GM21367 (cell line): ENCODE data around the gene UBXN6.
A peak's percentile ranks its signal among the peaks of the same experiment; 100 is the strongest.

Experiments used
- ATAC-seq: cut with Tn5 transposase; IDR thresholded peaks from one replicate; pipeline ENCODE4 v1.9.1; 2021; ENCODE audit not compliant: unreplicated experiment

Gene UBXN6

DNA sequence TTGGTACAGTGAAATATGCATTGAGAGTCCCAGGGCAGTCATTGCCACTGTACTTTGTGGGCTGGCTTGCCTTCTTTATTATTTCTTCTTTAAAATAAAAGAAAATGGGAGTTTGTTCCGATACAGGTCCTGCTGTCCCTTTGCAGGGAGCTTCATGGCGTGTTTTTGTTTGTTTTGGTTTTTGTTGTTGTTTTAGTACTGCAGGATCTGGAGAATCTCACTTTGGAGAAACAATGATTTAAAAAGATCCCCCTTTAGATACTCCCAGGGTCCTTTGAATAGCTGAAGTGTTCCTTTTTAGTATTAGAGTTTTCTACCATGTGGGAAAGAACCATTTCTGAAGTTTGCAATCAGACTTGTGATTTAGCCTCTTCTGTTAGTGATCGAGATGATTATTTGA is 44.0 kb downstream of the UBXN6 start:
- ATAC-seq = no peak

DNA sequence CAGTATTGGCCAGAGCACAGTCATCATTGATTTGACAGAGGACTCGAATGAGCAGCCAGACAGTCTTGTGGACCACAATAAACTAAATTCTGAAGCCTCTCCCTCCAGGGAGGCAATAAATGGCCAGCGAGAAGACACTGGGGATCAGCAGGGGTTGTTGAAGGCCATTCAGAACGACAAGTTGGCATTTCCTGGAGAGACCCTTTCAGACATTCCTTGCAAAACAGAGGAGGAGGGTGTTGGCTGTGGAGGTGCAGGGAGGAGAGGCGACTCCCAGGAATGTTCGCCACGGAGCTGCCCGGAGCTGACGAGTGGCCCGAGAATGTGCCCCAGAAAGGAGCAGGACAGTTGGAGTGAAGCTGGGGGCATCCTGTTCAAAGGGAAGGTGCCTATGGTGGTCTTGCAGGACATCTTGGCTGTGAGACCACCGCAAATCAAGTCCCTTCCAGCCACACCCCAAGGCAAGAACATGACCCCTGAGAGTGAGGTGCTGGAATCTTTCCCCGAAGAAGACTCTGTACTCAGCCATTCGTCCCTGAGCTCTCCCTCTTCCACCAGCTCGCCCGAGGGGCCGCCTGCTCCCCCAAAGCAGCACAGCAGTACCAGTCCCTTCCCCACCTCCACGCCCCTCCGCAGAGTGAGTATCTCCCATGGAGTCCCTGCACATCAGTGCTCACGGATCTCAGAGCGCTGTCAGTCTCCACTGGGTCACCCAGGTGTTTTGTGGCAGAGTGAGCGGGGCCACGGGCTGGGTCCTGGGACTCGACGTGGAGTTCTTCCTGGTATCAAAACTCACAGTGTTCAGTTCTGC is 48.3 kb downstream of the UBXN6 start:
- no peak for ATAC-seq

DNA sequence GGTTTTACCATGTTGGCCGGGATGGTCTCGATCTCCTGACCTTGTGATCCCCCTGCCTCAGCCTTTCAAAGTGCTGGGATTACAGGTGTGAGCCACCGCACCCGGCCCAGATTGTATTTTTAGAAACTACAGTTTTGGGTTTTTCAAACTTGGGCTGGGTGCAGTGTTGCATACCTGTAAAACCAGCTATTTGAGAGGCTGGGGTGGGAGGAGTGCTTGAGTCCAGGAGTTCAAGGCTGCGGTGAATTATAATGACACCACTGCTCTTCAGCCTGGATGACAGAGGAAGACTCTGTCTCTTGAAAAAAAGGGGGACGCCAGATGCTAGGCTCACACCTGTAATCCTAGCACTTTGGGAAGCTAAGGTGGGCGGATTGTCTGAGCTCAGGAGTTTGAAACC is 51.0 kb downstream of the UBXN6 start:
- no peak for ATAC-seq

DNA sequence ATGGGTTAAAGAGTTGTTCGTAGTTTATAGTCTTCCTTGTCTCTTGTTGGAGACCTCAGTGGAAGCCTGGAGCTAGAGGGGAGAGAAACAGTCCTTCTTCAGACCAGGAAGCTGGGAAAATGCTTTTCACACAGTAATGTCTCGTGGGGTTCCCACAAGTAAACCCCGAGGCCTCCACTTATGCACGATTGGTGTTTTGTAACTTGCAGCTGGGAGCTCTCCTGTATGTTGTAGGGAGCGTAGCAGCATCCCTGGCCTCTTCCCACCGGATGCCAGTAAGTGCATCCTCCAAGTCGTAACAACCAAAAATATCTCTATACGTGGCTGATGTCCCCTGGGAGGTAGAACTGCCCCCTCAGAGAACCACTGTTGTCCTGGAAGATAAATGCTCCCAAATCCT is 51.6 kb downstream of the UBXN6 start:
- ATAC-seq = no peak

DNA sequence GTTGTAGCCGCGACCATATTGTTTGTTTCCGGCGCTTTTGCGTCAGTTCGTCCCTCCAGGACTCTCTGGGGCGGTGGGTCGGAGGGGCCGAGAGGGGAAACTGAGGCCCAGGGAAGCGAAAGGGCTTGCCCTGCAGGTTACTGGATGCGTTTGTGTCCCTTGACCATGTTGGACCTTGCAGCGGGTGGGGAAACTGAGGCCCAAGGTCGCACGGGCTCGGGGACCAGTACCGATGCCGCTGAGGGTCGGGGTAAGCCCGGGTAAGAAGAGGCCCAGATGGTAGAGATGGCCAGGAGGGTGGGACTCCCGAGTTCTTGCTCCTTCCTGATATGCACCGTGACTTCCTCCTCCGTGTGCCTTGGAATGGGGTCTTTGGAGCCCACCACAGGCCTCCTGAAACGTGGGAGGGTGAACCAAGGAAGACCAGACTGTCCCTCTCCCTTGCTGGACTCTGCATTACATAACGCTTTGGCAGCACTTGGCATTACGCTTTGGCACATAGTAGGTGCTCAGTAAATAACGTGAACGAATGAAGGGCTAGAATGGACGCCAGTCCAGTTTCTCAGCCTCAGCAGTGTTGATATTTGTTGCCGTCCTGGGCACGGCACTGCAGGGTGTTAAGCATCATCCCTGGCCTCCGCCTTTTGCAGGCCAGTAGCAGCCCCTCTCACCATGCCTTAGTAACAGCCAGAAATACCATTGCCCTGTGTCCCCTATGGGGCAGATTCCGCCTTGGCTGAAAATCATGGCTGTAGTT is 54.4 kb downstream of the UBXN6 start:
- no peak for ATAC-seq

DNA sequence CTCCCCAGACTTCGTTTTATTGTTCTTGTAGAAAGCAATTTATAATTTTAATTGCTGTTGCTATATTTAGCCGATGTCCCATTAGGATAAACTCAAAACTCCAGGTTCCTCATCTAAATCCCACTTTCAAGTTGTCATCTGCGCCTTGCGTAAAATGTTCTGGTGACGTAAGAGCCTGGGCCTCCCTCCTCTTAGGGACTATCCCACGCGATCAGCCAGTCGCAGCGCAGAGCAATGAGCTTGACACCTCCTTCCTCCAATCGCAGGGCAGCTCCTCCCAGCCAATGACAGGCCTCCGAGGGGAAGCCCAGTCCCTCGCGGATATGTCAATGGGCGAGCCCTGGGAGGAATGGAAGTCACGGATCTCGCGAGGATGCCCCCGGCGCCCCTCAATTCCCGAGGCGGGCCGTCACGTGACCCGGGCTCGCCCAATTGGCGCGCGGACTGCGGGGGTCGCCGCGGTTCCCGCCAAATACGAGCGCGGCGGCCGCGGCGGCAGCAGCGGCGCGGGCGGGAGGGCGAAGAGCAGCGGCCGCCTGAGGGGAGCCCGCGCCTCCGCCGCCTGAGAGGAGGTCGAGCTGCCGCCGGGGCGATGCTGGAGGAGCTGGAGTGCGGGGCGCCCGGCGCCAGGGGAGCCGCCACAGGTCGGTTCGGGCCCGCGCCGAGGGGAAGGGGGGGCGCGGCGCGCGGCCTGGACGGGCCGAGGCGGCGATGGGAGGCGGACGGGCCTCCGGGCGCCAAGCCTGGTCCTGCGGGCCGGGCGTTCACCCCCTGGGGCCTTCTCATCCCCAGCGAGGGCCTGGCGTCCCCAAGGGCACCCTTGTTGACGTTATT is 55.2 kb downstream of the UBXN6 start, which contains the start of gene CHAF1A:
TSS of gene CHAF1A (plus strand) at position 470 of the 834 bp plus-strand sequence. CDS start at position 593, 123 bp downstream.
- ATAC-seq = peak; percentile 69

DNA sequence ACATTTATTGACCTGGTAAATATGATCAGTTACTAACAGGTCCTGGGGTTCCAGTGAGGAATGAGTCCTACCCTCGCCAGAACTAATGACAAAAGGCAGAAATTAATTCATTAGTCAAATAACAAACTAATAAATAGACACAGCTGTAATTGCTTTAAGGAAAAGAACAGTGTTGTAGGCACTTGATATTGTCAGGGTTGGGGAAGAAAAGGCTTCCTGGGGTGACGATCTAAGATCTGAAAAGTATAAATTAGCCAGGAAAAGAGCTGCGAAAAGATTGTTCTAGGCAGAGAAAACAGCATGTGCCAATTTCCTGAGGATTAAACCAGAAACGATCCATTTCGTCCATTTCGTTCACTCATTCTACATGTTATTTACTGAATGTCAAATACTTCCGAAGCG is 55.8 kb downstream of the UBXN6 start:
- ATAC-seq = no peak

DNA sequence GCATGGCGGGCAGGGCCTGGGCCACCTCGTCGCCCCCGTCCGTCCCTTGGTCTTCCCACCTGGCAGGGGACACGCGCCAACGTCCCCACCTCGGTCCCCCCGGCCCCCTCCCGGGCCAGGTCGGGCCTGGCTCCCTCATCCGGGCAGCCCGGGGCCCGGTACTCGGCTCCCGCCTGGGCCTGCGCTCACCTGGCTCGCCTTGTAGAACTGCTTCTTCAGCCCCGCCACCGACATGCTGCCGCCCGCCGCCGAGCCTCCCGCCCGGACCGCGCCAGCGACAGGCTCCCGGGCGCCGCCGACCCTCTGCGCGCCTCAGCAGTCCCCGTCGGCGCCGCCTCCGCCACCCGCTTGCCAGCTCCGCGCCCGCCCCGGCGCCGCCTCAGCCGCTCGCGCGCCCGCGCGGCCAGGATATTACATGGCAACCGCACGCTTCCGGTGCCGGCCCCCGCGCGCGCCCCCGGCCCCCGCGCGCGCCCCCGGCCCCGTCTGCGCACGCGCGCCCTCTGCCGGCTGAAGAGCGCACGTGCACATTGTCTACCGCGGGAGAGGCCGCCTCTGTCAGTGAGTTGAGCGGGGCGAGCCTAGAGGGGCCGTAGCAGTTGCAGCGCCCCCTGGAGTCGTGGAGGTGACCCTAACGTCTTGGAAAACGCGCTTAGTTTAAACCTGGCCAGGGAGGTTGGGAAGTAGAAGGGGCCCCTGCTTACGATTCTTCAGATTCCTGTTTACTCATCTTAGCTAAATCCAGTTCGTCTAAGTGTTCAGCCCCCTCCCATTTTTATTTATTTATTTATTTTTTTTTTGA is 57.3 kb downstream of the UBXN6 start, which contains the start of gene SH3GL1:
TSS of gene SH3GL1 (minus strand) at position 413 of the 802 bp plus-strand sequence. CDS start at position 234, 179 bp downstream.
- peak; percentile 51 for ATAC-seq

DNA sequence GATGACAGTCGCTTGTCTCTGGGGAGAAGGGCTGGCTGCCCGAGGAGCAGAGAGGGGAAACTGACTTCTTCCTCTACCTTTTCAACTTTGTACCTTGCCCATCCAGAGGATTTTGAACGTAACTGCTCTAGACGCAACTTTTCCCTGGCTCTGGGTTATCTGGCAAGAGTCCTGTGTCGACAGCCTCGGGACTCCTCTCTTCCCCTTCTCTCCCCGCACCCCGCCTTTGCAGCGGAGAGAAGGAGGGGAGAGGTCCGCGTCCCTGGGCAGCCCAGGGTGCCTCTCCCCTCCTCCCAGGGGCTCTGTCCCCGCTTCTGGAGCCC is 57.8 kb downstream of the UBXN6 start:
- peak; percentile 4 for ATAC-seq

DNA sequence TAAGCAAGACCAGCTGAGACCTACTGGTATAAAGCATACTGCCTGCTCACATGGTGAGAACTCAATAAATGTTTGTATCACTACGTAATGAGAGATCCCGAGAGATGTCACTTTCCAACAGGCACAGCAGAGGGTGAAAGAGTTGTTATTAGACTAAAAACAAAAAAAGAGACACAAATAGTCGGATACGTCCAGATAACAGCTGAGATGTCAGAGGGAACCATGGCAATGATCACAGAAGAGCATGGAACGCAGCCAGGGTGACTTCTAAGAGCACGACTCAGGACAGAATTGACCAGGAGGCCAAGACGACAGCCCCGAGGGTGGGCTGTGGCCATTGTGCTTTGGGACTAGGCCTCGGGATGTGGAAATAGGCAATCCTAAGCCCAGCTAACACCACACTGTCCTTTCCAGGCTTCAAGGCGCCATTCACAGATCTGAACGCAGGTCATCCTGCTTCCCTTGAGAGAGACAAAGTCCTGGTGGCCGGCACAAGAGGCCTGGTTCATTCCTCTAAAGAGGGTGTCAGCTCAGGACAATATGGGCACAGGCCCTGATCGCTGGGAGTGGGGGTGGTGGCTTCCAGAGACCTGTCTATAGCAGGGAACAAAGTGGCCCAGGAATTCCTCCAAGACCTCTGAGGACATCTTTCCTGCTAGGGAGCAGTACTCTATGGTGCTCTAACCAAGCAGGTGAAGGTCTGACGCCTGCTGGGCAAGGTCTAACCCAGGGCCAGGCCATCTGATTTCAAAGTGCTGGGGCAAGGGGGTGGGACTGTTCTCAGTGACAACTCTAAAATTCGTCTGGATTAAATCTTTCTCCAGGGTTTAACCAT is 60.4 kb downstream of the UBXN6 start:
- ATAC-seq = no peak
